Stimulated activated CD4-positive, alpha-beta T cell treated with anti-CD3 and anti-CD28 coated beads, Interleukin-2, amount 100 ng/mL, for 4 hours (primary cell): ENCODE results near the gene ZNF92.
A peak's percentile ranks its signal among the peaks of the same experiment; 100 is the strongest.
"Not testable (repeated sequence)": the region's sequence is repeated elsewhere in the genome, so short reads cannot be mapped to it uniquely, and the experiment has no call there.

ENCODE experiments used
- DNase-seq: peaks from one replicate; pipeline ENCODE4 v3.0.0-alpha.2; 2020; ENCODE audit warnings: low read depth

The ZNF92 gene

DNA sequence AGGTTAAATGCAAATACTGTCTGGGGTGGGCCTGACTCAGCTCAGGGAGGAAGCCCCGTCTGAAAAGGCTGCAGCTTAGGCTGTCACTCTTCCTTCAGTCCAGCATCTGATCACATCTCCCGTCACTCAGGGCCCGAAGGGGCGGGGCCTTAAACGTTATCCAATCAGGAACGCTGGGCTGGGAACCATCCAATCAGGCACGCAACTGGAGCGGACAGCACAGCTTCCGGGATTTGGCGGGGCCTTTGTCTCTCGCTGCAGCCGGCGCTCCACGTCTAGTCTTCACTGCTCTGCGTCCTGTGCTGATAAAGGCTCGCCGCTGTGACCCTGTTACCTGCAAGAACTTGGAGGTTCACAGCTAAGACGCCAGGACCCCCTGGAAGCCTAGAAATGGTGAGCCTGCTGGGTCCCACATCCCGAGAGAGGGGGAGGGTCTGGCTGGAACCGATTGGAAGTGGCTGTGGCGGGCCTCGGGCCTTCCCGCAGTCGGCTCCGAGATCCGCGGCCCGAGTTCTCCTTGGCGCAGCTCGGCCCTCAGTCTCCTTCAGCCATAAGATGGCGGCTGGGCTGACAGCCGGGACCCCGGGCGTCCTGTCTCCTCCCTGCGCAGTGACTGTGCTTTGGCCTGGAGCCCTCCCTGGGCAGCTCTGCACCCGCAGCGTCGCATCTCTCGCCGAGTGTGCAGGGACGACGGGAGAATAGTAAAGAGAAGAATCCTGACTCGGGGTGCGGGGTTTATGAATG is at the start of gene ZNF92:
Gene ZNF92, plus strand, starts transcription at position 248 of the 744 bp plus-strand sequence. Its CDS starts 143 bp downstream, at position 391.
- DNase-seq, result peak; percentile 91

DNA sequence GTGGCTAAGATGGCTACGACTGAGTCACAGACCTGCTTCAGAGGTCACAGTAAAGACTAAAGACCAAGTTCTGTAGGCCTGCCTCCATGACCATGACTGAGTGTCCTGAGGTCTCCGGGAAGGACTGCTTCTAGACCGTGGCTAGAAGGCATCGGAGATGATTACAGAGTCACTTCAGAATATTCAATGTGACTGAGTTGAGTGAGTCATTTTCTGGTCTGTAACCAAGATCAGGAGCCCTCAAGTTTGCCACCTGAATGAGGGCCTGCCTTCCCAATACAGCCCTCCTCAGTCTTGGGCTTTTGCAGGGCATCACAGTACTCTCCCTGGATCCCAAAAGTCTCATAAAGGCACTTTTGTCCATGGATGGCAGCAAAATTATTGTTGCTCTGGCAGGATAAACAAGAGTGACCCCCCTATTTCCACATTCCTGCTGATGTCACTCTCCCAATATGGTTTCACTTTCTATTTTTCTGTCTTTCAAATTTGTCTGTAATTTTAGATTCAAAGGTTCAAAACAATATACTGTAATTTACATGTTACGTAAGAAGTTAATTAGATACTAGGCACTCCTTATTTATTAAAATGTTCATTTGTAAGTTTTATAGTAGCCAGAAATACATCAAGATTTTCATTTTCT is 47.7 kb upstream of the ZNF92 start:
- DNase-seq, result no peak

DNA sequence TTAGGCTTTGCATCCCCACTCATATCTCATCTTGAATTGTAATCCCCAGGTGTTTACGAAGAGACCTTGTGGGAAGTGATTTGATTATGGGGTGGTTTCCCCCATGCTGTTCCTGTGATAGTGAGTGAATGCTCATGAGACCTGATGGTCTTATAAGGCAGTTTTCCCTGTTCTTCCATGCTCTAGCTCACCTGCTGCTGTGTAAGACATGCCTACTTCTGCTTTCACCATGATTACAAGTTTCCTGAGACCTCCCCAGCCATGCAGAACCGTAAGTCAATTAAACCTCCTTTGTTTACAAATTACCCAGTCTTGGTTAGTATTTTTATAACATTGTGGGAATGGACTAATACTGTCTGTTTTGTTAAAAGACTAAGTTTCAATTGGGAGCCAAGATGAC is 35.3 kb upstream of the ZNF92 start:
- DNase-seq, result no peak

DNA sequence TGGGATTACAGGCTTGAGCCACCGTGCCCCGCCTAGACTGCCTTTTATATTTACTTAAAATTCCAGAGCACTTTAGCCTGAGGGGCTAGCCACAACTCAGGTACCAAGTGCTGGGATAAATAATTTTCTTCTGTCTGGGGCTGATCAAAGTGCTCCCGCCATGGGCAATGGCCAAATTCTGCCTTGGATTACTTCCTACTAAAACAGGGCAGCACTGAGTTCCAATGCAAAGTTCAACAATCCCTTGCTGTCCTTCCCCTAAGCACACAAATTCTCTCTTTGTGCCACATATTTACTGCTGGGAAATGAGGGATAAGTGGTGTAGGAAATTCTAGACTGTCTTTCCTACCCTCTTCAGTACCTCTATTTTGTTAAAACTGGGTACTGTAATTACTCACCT is 34.4 kb upstream of the ZNF92 start:
- no peak for DNase-seq

DNA sequence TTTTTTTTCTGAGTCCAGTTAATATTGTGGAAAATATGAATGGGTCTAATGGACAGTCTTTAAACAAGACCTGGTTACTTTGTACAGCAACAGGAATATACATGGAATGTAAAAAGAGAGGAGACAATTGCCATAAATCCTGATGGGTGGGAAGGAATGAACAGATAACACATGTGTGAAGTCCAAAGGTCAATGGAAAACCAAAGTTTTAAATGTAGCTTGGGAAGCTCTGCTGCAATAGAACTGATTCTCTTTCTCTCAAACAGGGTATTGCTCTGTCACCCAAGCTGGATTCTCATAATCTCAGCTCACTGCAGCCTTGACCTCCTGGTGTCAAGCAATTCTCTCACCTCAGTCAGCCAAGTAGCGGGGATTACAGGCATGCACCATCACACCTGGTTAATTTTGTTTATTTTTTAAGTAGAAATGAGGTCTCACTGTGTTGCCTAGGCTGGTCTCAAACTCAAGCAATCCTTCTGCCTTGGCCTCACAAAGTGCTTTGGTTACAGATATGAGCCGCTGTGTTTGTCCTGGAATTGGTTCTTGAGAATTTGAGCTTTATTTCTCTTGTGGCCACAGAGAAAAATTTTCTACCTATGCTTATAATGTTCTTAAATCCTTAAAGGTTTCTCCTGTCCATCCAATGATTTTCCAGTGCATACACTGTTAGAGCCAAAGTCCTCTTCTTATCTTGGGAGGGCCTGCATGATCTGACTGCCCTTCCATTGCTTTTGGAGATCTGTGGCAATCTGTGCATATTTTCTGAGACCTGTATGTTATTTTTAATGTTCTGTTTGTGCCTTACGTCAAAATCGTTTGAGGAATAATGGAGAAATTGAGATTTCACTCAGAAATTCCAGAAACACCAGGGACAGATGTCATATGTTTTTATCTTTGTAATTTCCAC is 30.7 kb upstream of the ZNF92 start:
- no peak for DNase-seq

DNA sequence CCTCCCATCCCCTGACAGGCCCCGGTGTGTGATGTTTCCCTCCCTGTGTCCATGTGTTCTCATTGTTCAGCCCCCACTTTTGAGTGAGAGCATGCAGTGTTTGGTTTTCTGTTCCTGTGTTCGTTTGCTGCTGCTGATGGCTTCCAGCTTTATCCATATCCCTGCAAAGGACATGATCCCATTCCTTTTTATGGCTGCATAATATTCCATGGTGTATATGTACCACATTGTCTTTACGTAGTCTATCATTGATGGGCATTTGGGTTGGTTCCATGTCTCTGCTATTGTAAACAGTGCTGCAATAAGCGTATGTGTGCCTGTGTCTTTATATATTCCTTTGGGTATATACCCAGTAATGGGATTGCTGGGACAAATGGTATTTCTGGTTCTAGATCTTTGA is 29.1 kb upstream of the ZNF92 start:
- not testable (repeated sequence) for DNase-seq

DNA sequence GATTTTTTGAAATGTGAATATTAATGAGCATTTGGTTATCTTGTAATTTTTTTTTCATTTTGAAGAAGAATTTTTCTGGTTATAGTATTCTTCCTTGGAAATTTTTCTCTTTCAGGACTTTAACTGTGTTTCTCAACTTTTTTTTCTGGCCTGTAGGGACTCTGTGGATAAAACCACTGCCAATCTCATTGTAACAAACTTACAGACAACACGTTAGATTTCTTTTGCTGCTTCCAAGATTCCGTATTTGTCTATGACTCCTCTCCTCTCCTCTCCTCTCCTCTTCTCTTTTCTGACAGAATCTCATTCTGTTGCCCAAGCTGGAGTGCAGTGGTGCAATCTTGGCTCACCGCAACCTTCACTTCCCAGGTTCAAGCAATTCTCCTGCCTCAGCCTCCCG is 19.4 kb upstream of the ZNF92 start:
- DNase-seq, result no peak

DNA sequence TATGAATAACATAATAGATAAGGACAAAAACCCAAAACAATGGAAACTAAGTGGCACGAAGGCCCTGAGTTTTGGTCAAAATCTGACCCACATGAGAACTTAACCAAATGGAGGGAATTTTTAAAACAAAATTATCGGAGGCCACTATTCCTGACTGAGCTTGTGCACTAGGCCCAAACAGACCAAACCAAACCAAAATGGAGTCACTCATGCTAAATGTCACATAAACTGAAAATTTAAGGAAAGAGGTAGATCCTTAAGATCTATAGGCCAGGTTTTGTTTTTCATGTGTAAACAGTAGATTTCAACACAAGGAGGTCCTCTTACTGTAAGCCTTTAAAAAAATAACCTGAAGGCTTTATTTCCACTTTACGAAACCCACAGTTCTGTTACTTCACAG is 3.8 kb upstream of the ZNF92 start:
- DNase-seq, result no peak

DNA sequence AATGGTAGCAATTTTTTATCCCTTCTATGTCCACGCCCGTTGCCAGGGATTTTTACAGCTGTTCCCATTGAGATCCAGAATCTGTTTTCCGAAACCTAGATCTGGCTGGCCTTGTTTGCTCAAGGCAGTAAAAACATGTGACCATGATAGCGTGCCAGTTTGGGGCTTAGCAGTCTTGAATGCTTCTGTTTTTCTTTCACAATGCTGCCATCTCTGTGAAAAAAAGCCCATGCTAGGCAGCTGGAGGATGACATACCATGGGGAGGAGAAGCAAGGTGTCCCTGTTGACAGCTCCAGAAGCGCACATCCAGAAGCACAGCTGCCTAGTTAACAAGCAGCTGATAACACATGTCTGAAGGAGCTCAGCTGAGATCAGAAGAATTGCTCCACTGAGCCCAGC is 2.2 kb upstream of the ZNF92 start:
- no peak for DNase-seq

DNA sequence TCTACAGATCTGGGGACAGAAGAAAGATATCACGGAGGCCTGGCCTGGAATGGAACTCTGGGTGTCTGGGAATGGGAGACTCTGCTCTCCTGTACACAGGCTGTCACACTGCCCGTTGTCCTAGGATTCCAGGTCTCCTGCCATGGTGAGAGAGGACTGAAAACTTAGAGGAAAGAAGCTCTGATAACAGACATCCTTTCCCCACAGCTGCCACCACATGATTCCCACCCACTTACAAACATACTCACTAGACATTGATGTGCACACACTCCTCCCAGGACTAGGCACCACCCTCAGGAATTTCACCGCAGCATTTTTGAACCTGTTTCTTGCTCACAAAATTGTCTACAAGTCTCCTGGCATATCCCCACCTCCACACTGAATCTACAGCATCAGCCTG is 5.7 kb downstream of the ZNF92 start:
- DNase-seq, result no peak

DNA sequence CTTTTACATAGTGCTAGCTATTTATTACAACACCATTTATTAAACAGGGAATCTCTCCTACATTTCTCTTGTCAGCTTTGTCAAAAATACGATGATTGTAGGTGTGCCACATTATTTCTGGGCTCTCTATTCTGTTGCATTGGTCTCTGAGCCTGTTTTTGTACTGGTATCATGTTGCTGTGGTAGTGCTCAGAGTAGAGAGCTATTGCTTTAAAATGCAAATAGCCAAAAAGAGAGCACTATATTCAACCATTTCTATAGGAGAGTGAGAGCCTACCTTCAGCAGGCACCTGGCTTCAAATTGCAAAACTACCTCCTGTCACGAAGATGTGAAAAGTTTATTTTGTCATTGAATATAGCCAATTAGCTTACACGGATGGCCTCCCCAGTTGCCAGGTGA is 8.1 kb downstream of the ZNF92 start:
- DNase-seq, result no peak

DNA sequence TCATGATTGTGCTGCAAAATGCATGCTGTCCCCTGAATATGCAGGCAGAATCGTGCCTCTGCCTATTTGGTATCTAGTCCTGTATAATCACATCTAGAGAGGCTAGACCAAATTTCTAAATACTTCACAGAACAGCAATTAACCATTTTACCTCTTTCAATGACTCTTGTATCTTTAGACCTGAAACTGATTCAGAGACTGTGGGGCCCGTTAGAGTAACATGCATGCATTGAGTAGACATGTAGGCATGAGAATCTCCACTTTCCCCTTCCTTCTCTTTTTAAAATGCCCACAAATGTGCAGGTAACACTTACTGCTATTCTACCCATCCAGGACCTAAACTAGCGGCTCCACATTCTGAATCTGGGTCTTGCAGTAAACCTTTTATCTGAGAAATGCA is 8.8 kb downstream of the ZNF92 start:
- no peak for DNase-seq

DNA sequence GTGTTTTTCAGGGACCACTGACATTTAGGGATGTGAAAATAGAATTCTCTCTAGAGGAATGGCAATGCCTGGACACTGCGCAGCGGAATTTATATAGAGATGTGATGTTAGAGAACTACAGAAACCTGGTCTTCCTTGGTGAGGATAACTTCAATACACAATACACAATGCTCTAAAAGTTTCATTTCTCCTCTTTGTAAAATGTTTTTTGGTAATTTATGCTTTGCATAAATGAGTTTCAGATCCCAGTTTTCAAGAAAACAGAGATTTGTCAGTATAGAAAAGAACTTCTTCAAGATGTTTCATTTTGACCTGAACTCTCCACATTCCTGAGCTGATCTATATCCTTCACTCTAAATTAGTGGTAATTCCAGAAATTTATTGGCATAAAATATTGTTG is 14.2 kb downstream of the ZNF92 start:
- DNase-seq, result no peak

DNA sequence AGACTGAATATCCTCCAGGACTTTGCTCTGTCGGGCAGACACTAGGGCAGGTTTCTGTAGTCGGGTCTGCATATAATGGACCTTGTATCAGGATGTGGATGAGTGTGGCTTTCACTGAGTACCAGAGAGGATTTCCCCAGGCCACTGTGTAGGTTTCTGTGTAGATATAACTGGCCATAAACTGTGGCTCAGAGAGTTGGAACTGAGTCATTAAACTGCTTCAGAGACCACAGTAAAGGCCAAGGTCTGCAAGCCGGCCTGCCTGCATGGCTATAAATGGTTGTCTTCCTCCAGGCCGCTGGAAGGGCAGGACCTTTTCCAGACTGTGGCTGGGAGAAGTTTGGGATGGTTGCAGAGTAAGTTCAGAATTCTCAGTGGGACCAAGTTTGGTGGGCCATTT is 16.9 kb downstream of the ZNF92 start:
- no peak for DNase-seq

DNA sequence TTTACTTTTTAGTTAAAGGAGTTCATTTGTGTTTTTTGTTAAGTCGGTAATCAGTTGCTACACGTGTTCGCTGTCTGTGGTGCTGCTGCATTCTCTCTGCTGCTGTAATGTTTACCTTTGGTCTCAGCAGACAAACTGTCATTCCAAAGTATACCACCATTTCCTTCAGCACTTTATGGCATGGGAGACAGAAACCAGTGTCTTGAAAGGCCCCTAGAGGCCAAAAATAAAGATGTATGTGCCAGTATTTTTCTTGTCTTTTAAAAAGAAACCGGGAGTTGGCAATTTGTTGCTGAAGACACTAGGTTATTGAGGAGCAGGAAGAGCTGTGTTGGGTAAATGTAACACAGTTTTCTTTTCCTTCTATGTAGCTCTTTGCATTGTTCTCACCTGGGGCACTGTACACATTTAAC is 24.1 kb downstream of the ZNF92 start:
- DNase-seq, result no peak

DNA sequence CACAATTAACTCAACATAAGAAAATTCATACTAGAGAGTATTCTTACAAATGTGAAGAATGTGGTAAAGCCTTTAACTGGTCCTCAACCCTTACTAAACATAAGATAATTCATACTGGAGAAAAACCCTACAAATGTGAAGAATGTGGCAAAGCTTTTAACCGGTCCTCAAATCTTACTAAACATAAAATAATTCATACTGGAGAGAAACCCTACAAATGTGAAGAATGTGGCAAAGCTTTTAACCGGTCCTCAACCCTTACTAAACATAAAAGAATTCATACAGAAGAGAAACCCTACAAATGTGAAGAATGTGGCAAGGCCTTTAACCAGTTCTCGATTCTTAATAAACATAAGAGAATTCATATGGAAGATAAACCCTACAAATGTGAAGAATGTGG is 25.0 kb downstream of the ZNF92 start:
- not testable (repeated sequence) for DNase-seq

DNA sequence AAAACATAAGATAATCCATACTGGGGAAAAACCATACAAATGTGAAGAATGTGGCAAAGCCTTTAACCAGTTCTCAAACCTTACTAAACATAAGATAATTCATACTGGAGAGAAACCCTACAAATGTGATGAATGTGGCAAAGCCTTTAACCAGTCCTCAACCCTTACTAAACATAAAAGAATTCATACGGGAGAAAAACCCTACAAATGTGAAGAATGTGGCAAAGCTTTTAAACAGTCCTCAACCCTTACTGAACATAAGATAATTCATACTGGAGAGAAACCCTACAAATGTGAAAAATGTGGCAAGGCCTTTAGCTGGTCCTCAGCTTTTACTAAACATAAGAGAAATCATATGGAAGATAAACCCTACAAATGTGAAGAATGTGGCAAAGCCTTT is 25.4 kb downstream of the ZNF92 start:
- not testable (repeated sequence) for DNase-seq

DNA sequence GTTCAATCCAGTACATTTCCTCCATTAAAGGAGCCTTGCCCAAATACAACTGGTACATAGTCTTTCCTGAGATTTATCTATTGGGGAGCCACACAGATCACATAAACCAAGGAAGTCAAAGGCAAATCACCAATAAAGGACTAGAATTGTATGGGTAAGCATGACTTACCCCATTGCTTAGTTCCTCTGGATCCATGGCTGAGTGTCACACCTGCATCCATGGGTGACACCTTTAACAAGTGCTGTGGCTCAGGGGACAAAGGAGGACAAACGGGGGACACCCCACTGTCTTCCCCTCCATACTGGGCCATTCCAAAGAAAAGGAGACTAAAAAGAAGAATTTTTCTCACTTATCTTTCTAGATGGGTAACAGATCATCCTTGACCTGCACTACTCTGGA is 30.4 kb downstream of the ZNF92 start:
- DNase-seq, result no peak

DNA sequence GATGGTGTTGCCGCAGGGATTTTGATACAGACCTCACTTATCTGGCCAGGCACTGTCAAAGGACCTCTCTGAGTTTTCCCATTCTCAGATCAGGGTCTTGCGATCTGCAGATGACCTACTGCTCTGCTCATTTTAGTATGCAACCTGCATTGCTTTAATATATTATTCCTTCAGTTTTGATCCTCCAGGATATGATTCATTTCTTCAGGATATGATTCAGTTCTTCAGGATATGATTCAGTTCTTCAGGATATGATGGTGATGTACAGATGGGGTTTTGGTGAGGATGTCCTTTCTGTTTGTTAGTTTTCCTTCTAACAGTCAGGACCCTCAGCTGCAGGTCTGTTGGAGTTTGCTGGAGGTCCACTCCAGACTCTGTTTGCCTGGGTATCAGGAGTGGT is 33.1 kb downstream of the ZNF92 start:
- DNase-seq, result not testable (repeated sequence)

DNA sequence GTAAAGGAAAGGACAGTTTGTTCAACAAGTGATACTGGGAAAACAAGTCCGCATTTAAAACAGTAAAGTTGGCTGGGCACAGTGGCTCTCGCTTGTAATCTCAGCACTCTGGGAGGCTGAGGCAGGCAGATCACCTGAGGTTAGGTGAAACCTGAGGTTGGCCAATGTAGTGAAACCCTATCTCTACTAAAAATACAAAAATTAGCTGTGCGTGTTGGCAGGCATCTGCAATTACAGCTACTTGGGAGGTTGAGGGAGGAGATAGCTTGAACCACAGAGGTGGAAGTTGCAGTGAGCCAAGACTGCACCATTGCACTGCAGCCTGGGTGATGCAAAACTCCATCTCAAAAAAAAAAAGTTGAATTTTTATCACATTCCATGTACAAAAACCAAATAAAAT is 35.7 kb downstream of the ZNF92 start:
- no peak for DNase-seq

DNA sequence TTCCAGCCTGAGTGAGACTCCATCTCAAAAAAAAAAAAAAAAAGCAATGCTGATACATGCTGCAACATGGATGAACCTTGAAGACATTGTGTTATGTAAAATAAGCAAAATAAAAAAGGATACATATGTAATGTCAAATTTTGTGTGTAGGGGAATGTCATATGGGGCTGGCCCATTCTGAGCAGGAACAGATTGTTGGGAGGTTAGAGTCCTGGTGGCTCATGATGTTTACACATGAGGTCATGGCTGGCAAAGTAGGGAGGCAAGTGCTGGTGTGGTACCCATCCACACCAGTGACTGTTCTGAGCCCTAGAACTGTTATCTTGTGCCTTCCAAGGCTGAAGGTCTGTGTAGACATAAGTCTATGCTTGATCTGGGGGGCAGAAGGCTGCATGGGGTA is 37.6 kb downstream of the ZNF92 start:
- DNase-seq, result no peak

DNA sequence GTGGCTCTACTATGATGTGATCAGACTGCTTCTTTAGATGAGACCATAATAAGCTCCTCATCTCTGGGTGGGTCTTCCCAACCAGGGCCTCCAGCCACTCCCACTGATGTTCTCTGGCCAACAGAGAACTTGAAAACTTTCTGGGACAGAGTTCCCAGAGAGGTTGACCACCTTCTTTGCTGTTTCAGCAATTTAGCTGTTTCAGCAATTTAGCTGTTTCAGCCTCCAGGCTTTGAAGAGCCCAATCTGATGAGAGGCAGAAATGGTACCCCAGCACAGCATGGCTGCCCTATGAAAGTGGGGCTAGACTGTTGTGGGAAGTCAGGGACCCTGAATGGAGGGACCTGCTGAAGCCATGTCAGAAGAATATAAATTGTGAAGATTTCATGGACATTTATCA is 49.0 kb downstream of the ZNF92 start:
- no peak for DNase-seq

DNA sequence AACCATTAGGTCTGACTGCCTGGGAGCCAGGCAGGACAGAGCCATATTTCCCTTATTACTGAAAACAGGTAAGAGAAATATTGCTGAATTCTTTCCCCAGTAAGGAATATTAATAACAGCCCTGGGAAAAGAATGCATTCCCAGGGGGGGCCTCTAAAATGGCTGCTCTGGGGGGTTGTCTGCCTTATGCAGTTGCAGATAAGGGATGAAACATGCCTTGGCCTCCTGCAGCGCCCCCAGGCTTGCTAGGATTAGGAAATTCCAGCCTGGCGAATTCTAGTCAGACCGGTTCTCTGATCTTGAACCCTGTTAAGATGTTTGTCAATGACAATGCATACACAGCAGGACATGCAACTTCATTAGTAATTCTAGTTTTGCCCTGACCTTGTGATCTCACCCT is 49.6 kb downstream of the ZNF92 start:
- DNase-seq, result not testable (repeated sequence)
